Measurements from ENCODE around the gene GLIS1. TPM values are rescaled to one million over a fixed set of nuclear protein-coding genes. Genes with fewer than 3 reads are reported as not detected.

Gene GLIS1
- total RNA-seq, 1 experiment from 2014 or later = 0.39 TPM

GRCh38 chr1:53460211-53460634 lies 278.7 kb downstream of the GLIS1 start:
- intact Hi-C loops (cut with micrococcal nuclease) = no loop called here
- RAD21 ChIA-PET (ENCODE audit: low non-redundant PET in 1 of 2, low total read pairs in 2 of 2, uncharacterized antibody in 2 of 2, unreplicated experiment in 2 of 2) = no interaction called here
- Histone ChIP-seq H3K4me1 (ENCODE audit: control insufficient read depth in 1 of 2, insufficient read depth in 2 of 2, low read length in 2 of 2) (no peaks in the 10 kb centered on the region; a peak in 1 of 4 replicates), H3K4me2 (ENCODE audit: low read length) (no peak overlapping the region), H3K9me2 (ENCODE audit: insufficient read depth) (no peaks in the 10 kb centered on the region), H3K9me3 (ENCODE audit: control insufficient read depth in 1 of 2, insufficient read depth in 1 of 2, low read depth in 1 of 2, low read length in 2 of 2) (no peaks in the 10 kb centered on the region), H2AFZ (ENCODE audit: low read depth, low read length, poor library complexity, severe bottlenecking) (no peak overlapping the region), H3K27ac (ENCODE audit: low read depth, low read length) (no peak overlapping the region), H3K36me3 (ENCODE audit: control insufficient read depth in 1 of 2, insufficient read depth in 2 of 2, low read length in 2 of 2) (no peaks in the 10 kb centered on the region), H3K4me3 (replicated peaks in 1 of 2; ENCODE audit: low read depth in 1 of 2, low read length in 2 of 2) (no peak overlapping the region), H3K79me2 (ENCODE audit: insufficient read depth, low read length) (no peaks in the 10 kb centered on the region), H3K9ac (ENCODE audit: low read length) (no peak overlapping the region), H3K27me3 (ENCODE audit: insufficient read depth, low read length) (no peaks in the 10 kb centered on the region), H4K20me1 (ENCODE audit: insufficient read depth) (no peaks in the 10 kb centered on the region)
- POLR2A ChIA-PET = no interaction called here
- no TSS peak for BruUV-seq (replicated peaks)
- TF ChIP-seq ZNF274 (IDR thresholded peaks at IDR 0.05; ENCODE audit: low read depth, low read length) = no peak
- CTCF ChIA-PET = no interaction called here
- ATAC-seq (no peak), DNase-seq (ENCODE audit: low read depth, low spot score) (no peak)

GRCh38 chr1:53459321-53460175 lies 279.4 kb downstream of the GLIS1 start, which contains the start of gene DMRTB1:
TSS of gene DMRTB1 (plus strand) at chr1:53459399. CDS start at chr1:53459454, 55 bp downstream.
- no peak for ATAC-seq
- H3K9me3 ChIP-seq (ENCODE audit: control insufficient read depth in 1 of 2, insufficient read depth in 1 of 2, low read depth in 1 of 2, low read length in 2 of 2) = no peaks in the 10 kb centered on the region

More at GRCh38 chr1:53459321-53460175, 279.4 kb downstream of the GLIS1 start, which contains the start of gene DMRTB1:
- Histone ChIP-seq H3K36me3 (ENCODE audit: control insufficient read depth in 1 of 2, insufficient read depth in 2 of 2, low read length in 2 of 2) (no peaks in the 10 kb centered on the region), H3K9me2 (ENCODE audit: insufficient read depth) (no peaks in the 10 kb centered on the region), H3K4me1 (ENCODE audit: control insufficient read depth in 1 of 2, insufficient read depth in 2 of 2, low read length in 2 of 2) (no peaks in the 10 kb centered on the region), H3K9ac (ENCODE audit: low read length) (no peak within 1 kb of the TSS), H3K27me3 (ENCODE audit: insufficient read depth, low read length) (no peaks in the 10 kb centered on the region), H3K4me3 (replicated peaks in 1 of 2; ENCODE audit: low read depth in 1 of 2, low read length in 2 of 2) (no peak within 1 kb of the TSS), H2AFZ (ENCODE audit: low read depth, low read length, poor library complexity, severe bottlenecking) (no peak within 1 kb of the TSS), H4K20me1 (ENCODE audit: insufficient read depth) (no peaks in the 10 kb centered on the region), H3K4me2 (ENCODE audit: low read length) (no peak within 1 kb of the TSS), H3K27ac (ENCODE audit: low read depth, low read length) (no peak within 1 kb of the TSS), H3K79me2 (ENCODE audit: insufficient read depth, low read length) (no peaks in the 10 kb centered on the region)
- intact Hi-C loops (cut with micrococcal nuclease) = no loop called here
- TF ChIP-seq CBX3 (IDR thresholded peaks at IDR 0.05; ENCODE audit: low read depth) (no peak), ZNF274 (IDR thresholded peaks at IDR 0.05; ENCODE audit: low read depth, low read length) (no peak), SP1 (IDR thresholded peaks at IDR 0.05; ENCODE audit: low read depth) (no peak), ZFX (IDR thresholded peaks at IDR 0.05) (no peak), CEBPB (IDR thresholded peaks at IDR 0.05; ENCODE audit: low read depth) (no peak), POLR2A (IDR thresholded peaks at IDR 0.05; ENCODE audit: borderline replicate concordance, extremely low read depth, insufficient read depth, insufficient read length) (no peak), RAD21 (IDR thresholded peaks at IDR 0.05; ENCODE audit: low read depth) (no peak), TCF7L2 (IDR thresholded peaks at IDR 0.05; ENCODE audit: borderline replicate concordance, extremely low read depth, insufficient read depth, insufficient read length) (no peak), FOSL1 (IDR thresholded peaks at IDR 0.05; ENCODE audit: low read depth) (no peak), POLR2AphosphoS5 (IDR thresholded peaks at IDR 0.05; ENCODE audit: low read depth, low read length) (no peak), ELF1 (IDR thresholded peaks at IDR 0.05; ENCODE audit: borderline replicate concordance, low read depth) (no peak), MAX (IDR thresholded peaks at IDR 0.05) (no peak), JUND (IDR thresholded peaks at IDR 0.05) (no peak), SRF (IDR thresholded peaks at IDR 0.05; ENCODE audit: low read depth) (no peak)
- RAD21 ChIA-PET (ENCODE audit: low non-redundant PET in 1 of 2, low total read pairs in 2 of 2, uncharacterized antibody in 2 of 2, unreplicated experiment in 2 of 2) = no interaction called here
- no TSS peak for BruUV-seq (replicated peaks)
- no peak for DNase-seq (ENCODE audit: low read depth, low spot score)
- CTCF ChIA-PET = no interaction called here
- POLR2A ChIA-PET = no interaction called here
